ENCODE data around the gene WFDC1. TPM values are rescaled to one million over a fixed set of nuclear protein-coding genes. Genes with fewer than 3 reads are reported as not detected.
A peak's percentile ranks its signal among the peaks of the same experiment; 100 is the strongest.

WFDC1 gene, protein sequence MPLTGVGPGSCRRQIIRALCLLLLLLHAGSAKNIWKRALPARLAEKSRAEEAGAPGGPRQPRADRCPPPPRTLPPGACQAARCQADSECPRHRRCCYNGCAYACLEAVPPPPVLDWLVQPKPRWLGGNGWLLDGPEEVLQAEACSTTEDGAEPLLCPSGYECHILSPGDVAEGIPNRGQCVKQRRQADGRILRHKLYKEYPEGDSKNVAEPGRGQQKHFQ
- 1 to 10 TPM in 9 of 10 donors, under 1 TPM in 1; 0.77 to 2.6 (median 1.5) TPM for polyA plus RNA-seq (ENCODE audit: insufficient read length in 10 of 10)
- long read RNA-seq, donor 1, result 0 reads
- long read RNA-seq, donor 2, partial matches to known transcripts, result 0 of 1 reads
- long read RNA-seq, donor 2, other reads (novel, unspliced or antisense), result 0 of 1 reads
- long read RNA-seq, donor 3, result 0 reads
- long read RNA-seq, donor 4, result 0 reads
- long read RNA-seq, donor 5, partial matches to known transcripts, result 0 of 2 reads
- long read RNA-seq, donor 5, other reads (novel, unspliced or antisense), result 0 of 2 reads
- long read RNA-seq, donor 6, partial matches to known transcripts, result 0 of 1 reads
- long read RNA-seq, donor 6, other reads (novel, unspliced or antisense), result 0 of 1 reads
- long read RNA-seq, donor 7, result 0 reads
- long read RNA-seq, donor 8, partial matches to known transcripts, result 0 of 2 reads
- long read RNA-seq, donor 8, other reads (novel, unspliced or antisense), result 0 of 2 reads
- long read RNA-seq, donor 9, partial matches to known transcripts, result 0 of 1 reads
- long read RNA-seq, donor 9, other reads (novel, unspliced or antisense), result 0 of 1 reads

GRCh38 chr16:84294531-84295142, at the start of gene WFDC1:
TSS of gene WFDC1 (plus strand) at chr16:84294878. CDS start at chr16:84294972, 94 bp downstream.
- peak in 1 of 3 donors; percentile 59 for DNase-seq

DNA sequence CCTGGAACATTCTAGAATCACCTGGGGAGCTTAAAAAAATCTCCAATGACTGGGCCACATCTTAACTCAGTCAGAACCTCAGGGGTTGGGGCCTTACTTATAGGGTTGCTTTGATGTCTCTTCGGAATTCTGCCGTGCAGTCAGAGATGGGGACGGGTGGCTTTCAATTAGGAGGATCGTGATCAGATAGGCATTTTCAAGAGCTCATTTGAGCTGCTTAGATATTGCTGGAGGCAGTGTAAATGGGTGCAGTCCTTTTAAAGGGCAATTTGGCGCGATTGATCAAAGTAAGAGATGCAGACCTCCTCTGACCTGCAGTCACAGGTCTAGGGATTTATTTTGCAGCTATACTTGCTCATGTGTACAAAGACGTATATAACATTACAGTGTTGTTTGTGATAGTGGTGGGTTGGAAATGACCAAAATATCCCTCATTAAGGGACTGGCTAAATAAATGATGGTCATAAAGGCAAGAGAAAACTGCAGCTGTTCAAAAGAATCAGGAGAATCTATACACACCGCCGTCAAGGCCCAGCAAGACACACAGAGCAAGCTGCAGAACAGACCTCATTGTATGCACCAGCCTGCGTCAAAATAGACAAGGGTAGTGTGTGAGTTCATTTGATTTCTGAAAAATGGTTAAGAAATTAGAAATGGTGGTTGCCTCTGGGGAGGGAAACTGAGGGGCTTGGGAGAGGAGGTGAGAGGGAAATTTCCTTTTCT, 48.6 kb upstream of the WFDC1 start:
- DNase-seq, result no peak

DNA sequence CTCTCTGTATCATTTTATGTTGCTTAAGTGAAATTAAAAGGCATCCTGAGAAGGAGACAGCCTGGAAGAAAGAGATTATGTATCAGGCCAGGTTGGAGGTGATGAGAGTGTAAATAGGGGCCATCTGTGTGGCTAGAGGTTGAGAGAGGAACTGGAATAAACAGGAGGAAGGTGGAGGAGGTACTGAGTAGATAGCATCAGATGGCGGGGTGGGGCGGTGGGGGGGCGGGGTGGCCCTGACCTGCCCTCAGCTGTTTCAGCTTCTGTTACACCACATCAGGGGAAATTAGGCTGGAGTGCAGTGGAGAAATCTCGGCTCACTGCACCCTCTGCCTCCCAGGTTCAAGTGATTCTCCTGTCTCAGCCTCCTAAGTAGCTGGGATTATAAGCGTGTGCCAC, 48.0 kb upstream of the WFDC1 start:
- DNase-seq, result no peak

DNA sequence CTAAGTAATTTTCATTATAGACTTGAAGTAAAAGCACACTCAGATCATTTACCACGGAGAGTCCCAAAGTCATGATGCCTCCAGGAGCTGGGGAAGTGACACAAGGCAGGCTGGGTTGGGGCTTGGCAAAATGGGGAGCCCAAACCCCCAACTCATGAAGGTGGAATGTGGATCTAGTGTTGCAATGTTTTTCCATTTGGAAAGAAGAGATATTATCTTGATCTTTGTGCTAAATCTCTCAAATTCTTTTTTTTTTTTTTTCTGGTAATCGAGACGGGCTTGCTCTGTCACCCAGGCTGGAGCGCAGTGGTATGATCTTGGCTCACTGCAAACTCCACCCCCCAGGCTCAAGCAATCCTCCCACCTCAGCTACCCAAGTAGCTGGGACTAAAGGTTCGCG, 47.3 kb upstream of the WFDC1 start:
- DNase-seq, result no peak

DNA sequence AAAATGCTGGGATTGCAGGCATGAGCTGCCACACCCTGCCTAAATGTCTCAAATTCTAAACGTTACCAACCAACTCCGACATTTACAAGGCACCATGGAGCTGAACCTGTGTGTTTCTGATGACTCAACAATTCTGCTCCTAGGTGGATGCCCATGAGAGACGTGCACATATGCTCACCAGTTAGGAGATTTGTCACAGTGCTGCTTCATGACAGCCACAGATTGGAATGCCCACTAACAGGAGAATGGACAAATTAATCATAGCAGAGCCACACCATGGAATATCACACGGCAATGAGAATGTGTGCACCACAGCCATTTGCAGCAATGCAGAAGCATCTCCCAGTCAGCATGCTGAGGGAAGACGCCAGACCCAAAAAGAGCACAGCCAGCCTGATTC, 46.8 kb upstream of the WFDC1 start:
- DNase-seq, result no peak

- no peak for DNase-seq
Observed at GRCh38 chr16:84252184-84252583, 42.5 kb upstream of the WFDC1 start.

- no peak for DNase-seq
Observed at GRCh38 chr16:84253173-84253572, 41.5 kb upstream of the WFDC1 start.

GRCh38 chr16:84254062-84254461, 40.6 kb upstream of the WFDC1 start:
- DNase-seq, result no peak

DNA sequence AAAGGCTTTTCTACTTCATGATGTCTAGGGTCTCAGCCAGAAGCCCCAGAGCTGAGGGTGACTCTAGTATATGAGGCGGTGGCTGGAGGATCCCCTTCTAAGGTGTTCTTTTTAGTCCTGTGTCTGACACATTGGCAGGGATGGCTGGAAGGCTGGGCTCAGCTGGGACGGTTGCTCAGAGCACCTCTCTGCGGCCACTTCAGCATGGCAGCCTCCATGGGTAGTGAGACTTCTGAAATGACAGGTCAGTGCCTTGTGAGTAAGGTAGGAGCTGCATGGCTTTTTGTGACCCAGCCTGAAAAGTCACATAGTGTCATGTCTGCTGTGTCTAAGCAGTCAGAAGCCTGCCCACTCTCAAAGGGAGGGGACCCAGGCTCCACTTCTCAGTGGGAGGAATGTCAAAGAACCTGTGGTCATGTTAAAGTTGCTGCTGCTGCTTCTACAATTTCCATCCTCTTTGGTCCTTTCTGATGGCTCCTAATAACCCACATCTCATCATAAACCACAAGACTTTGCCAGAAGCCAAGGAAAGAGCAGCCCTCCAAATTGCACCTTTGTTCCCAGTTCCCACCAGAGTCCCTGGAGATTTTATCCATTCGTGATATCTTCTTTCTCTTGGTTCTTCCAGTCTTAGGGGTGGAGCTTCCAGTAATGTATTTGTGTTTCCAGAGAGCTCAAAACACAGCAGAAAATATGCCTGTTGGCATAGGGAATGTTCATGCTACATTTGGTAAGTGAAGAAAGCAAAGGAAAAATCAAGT, 39.4 kb upstream of the WFDC1 start:
- no peak for DNase-seq

DNA sequence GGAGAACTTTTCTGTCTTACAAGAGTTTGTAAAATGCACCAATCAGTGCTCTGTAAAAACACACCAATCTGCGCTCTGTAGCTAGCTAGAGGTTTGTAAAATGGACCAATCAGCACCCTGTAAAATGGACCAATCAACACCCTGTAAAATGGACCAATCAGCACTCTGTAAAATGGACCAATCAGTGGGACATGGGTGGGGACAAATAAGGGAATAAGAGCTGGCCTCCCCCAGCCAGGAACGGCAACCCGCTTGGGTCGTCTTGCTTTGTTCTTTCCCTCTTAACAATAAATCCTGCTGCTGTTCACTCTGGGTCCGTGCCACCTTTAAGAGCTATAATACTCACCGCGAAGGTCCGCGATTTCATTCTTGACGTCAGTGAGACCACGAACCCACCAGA, 36.4 kb upstream of the WFDC1 start:
- DNase-seq, result no peak

DNA sequence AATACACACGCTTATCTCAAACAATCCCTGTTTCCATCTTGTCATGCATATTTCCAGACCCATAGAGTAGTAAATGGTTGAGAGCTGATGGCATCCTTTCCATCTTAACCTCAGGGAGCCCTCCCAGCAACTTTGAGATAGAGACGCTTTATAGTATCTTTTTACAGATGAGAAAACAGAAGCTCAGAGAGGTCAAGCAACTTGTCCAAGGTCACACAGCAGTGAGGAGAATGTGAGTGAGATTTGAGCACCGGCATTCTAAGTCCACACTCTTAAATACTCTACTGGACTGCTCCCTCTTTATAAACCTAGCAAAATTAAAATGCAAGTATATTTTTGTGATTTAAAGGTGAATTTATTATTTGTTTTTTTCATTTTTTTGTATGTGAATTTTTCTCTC, 35.0 kb upstream of the WFDC1 start:
- no peak for DNase-seq

- no peak for DNase-seq
Observed at GRCh38 chr16:84260766-84261554, 33.7 kb upstream of the WFDC1 start.

- no peak for DNase-seq
Observed at GRCh38 chr16:84262031-84262430, 32.6 kb upstream of the WFDC1 start.

DNA sequence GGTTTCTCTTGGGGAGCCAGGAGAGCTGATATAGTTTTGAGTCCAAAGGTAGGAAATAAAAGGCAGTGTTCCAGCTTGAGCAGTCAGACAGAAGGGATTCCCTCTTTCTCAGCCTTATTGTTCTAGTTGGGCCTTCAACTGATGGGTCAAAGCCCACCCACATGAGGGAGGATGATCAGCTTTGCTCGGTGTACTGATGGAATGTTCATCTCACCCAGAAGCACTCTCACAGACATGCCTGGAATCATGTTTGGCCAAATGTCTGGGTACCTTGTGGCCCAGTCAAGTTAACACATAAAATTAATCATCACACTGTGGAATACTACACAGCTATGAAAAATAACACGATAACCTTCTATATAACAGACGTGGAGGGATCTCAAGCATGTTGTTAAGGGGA, 31.7 kb upstream of the WFDC1 start:
- DNase-seq, result no peak

GRCh38 chr16:84266451-84266850, 28.2 kb upstream of the WFDC1 start:
- peak in 2 of 3 donors; percentile 11 to 56 for DNase-seq

DNA sequence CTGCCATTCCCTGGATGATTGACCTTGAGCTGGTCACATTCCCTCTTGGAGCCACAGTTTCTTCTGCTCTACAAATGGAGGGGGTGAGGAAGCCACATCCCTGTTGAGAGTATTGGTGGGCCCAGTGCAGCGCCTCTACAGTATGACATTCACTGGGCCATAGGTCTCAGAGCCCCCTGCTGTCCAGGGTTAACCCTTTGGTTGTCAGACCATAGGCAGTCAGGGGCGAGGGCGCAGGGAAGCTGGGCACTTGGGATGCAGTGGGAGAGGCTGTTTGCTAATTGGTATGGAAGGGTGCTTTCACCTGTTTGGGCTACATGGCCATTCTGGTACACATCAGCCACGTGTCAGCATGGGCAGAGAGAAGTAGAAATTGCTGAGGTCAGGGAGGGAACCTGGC, 27.3 kb upstream of the WFDC1 start:
- no peak for DNase-seq

GRCh38 chr16:84268291-84269040, 26.2 kb upstream of the WFDC1 start:
- DNase-seq, result no peak

- no peak for DNase-seq
Observed at GRCh38 chr16:84270071-84270470, 24.6 kb upstream of the WFDC1 start.

DNA sequence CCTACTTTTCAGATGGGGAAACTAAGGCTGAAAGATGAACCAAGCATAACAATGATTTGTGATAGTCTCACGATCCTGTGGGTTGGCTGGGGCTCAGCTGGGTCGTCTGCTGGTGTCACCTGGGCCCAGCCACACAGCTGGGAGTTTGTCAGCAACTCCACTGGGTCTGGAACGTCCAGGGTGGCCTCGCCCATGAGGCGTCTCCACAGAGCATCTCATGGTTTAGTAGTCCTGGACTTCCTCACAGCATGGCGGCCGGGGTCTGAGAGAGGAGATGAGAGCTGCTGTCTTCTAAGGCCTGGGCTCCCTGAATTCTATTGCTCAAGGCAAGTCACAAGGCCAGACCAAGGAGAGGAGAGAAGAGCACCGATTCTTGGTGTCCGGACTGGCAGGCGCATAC, 24.1 kb upstream of the WFDC1 start:
- DNase-seq, result no peak

DNA sequence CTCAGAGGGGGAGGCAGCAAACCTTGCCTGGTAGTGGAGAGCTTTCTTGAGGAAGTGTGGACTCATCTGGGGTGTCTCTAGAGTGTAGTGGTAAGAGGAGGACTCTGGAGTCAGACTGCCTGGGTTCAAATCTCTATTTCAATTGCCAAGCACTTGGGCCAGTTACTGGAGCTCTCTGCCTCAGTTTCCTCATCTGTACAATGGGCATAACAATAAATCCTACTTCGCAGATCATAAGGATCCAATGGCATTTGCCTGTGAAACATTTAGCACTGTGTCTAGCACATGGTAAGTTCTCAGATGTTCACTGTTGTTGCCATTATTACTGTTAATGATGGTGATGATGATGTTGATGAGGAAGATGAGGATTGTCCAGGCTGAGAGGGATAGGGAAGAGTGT, 23.6 kb upstream of the WFDC1 start:
- DNase-seq, result no peak

All from muscle of back (tissue), 13 donors.